ENCODE results near the gene C8A.

GRCh38 chr1:56954664-56955063 lies 100.1 kb downstream of the C8A start:
- no peak for TF ChIP-seq POLR2AphosphoS5 (IDR thresholded peaks at IDR 0.05; ENCODE audit: low read depth, low read length)
- TF ChIP-seq SIN3A (IDR thresholded peaks at IDR 0.05; ENCODE audit: borderline replicate concordance, insufficient read depth, low read length): no peak

All from PFSK-1 (cell line).